ENCODE data around the gene ANKRD53. TPM values are rescaled to one million over a fixed set of nuclear protein-coding genes. Genes with fewer than 3 reads are reported as not detected.

ANKRD53 gene
- total RNA-seq, 4 donors from 2014 or later, result 1.8 to 3.7 TPM; not detected in 2

DNA sequence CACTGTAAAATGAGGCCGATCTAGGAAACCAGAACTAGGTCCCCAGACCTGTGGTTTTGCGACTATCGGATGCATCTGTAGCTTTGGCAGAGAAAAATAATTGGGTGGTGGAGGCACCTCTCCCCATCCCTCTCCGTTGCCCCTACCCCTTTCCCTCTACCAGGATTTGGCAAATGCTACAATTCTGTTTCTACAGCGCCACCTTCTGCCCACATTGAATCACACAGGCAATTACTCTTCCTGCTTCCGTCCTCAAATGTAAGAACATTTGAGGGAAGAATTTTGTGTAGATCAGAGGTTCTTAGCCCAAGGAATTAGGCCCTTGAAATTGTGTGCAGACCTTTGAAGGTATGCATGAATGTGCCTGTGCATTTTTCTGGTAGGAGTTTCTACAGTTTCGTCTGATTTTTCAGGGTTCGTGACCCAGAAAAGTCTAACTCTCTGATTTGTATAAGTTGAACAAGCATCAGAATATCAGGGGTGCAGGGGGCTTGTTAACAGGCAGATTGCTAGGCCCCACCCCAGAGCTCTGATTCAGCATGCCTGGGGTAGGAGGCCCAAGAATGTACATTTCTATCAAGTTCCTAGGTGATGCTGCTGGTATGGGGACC lies 31.5 kb upstream of the ANKRD53 start:
- H3K36me3 ChIP-seq, result no peaks in the 10 kb centered on the region
- intact Hi-C loops (cut with DNase I; ENCODE audit: low total_unique reads), result no loop called here
- no peaks in the 10 kb centered on the region for H3K27me3 ChIP-seq
- H3K4me1 ChIP-seq, result no peaks in the 10 kb centered on the region
- no peak overlapping the region for H3K27ac ChIP-seq
- no peaks in the 10 kb centered on the region for H3K9me3 ChIP-seq
- DNase-seq, result peak; percentile 32 to 36
- TF ChIP-seq, protein P1, sequence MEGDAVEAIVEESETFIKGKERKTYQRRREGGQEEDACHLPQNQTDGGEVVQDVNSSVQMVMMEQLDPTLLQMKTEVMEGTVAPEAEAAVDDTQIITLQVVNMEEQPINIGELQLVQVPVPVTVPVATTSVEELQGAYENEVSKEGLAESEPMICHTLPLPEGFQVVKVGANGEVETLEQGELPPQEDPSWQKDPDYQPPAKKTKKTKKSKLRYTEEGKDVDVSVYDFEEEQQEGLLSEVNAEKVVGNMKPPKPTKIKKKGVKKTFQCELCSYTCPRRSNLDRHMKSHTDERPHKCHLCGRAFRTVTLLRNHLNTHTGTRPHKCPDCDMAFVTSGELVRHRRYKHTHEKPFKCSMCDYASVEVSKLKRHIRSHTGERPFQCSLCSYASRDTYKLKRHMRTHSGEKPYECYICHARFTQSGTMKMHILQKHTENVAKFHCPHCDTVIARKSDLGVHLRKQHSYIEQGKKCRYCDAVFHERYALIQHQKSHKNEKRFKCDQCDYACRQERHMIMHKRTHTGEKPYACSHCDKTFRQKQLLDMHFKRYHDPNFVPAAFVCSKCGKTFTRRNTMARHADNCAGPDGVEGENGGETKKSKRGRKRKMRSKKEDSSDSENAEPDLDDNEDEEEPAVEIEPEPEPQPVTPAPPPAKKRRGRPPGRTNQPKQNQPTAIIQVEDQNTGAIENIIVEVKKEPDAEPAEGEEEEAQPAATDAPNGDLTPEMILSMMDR (IDR thresholded peaks at IDR 0.05), result peak; percentile 51 to 74 (median 55)
- no peak for TF ChIP-seq POLR2A (IDR thresholded peaks at IDR 0.05)
- no peak overlapping the region for H3K4me3 ChIP-seq

DNA sequence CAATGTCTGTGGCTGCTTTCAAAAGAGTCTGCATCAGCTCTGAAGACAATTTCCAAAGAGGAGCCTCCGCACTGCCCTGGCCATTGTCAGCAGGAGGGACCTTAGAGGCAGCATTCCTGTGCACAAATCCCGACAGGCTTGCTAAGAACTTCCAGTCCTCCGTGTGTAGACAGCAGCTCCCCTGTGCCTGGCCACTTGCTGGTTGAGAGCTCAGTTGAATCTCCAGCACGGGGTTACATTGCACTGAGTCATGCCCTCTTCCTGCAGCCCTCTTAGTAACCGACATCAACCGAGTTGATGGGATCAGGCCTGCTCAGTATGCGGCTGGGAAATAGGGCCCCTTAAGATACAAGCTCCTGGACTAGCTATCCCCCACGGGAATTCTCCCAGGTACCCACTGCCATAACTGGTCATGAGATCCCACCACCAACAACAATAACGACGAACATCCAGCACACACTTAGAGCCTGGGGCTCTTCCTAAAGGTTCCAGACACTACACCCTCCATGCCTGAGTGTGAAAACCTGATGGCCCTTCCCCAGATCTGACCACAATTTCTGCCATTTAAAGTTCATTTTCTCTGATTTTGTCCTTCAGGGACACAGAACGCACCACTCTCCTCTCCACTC lies 30.8 kb upstream of the ANKRD53 start:
- Histone ChIP-seq H3K27ac (no peak overlapping the region), H3K27me3 (no peaks in the 10 kb centered on the region), H3K4me1 (no peaks in the 10 kb centered on the region), H3K4me3 (peak overlapping the region; percentile 13 to 29), H3K9me3 (no peaks in the 10 kb centered on the region), H3K36me3 (no peaks in the 10 kb centered on the region)
- intact Hi-C loops (cut with DNase I; ENCODE audit: low total_unique reads), result no loop called here
- no peak for DNase-seq
- TF ChIP-seq, protein P1 (IDR thresholded peaks at IDR 0.05), result no peak

DNA sequence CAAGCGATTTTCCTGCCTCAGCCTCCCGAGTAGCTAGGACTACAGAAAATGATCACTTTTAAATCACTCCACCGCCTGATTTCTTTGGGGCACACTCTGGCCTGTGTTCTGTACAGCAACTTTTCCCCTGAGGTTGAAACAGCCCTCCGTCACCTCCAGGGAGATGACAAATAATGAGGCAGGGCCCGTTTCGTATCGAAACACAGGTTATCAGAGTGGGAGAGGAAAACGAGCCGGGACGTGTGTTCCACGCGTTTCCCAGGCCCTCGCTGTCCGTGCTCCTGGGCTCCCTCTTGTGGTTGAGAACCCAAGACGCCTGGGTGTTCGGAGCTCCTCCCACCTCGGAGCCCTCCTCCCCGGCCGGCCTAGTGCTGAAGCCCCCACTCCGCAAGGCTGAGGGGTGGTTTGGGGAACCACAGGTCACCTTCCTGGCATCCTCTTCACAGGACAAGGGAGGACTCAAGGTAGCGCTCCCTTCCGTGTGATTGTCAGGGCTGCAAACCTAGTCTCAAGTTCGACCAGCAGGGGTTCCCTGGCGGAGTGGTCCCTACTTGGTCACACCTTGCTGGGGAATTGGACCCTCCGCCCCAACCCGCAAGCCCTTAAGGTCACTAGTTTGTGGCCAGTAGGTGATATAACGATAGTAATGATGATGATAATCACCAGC lies 30.0 kb upstream of the ANKRD53 start:
- Histone ChIP-seq H3K36me3 (no peaks in the 10 kb centered on the region), H3K4me1 (no peaks in the 10 kb centered on the region), H3K9me3 (no peaks in the 10 kb centered on the region), H3K27ac (no peak overlapping the region), H3K27me3 (no peaks in the 10 kb centered on the region), H3K4me3 (peak overlapping the region; percentile 13 to 29)
- intact Hi-C loops (cut with DNase I; ENCODE audit: low total_unique reads), result no loop called here
- TF ChIP-seq, protein P1 (IDR thresholded peaks at IDR 0.05), result peak; percentile 69 to 75 (median 72)
- TF ChIP-seq POLR2A (IDR thresholded peaks at IDR 0.05), result no peak
- peak; percentile 77 to 79 for DNase-seq

DNA sequence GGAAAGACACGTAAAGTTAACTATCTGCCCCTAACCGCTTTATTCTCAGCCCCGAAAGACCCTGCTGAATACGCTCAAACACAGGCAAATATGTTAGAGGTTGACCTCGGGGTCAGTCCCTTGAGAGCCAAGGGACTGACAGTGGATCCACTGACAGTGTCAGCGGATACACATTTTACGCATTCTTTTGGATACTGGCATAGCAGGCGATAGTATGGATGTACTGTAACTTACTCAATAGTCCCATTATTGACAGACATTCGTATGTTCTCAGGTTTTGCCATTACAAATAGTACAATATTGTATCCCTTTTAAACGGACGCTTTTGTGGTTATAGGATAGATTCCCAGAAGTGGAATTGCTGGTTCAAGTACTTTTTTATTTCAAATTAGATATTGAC lies 29.3 kb upstream of the ANKRD53 start:
- TF ChIP-seq, protein P1 (IDR thresholded peaks at IDR 0.05), result no peak
- no peak for TF ChIP-seq POLR2A (IDR thresholded peaks at IDR 0.05)

DNA sequence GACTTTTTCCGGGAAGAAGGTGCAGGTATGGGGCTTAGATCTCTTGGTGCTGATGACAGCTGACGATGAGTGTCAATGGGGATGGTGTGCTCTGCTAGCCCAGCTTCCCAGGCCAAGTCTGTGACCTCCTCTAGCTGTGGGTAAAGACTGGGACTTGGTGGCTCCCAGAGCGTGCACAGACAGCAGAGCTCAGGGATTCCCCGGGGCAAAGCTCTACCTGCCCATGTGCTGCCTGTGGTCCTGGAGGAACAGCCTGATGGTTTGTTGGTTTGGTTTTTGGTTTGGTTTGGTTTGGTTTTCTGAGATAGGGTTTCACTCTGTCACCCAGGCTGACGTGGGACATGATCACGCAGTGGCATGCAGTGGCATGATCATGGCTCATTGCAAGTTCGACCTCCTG lies 23.5 kb upstream of the ANKRD53 start:
- no peak overlapping the region for H3K27ac ChIP-seq
- no peaks in the 10 kb centered on the region for H3K36me3 ChIP-seq
- H3K4me3 ChIP-seq, result no peak overlapping the region
- TF ChIP-seq, protein P1 (IDR thresholded peaks at IDR 0.05), result no peak
- TF ChIP-seq POLR2A (IDR thresholded peaks at IDR 0.05), result no peak
- no peaks in the 10 kb centered on the region for H3K4me1 ChIP-seq
- intact Hi-C loops (cut with DNase I; ENCODE audit: low total_unique reads), result no loop called here
- no peaks in the 10 kb centered on the region for H3K27me3 ChIP-seq
- DNase-seq, result no peak
- no peaks in the 10 kb centered on the region for H3K9me3 ChIP-seq

More for the DNA sequence above, 29.3 kb upstream of the ANKRD53 start:
- no peaks in the 10 kb centered on the region for H3K27me3 ChIP-seq
- H3K27ac ChIP-seq, result no peak overlapping the region
- no peaks in the 10 kb centered on the region for H3K36me3 ChIP-seq
- no peaks in the 10 kb centered on the region for H3K4me1 ChIP-seq
- H3K9me3 ChIP-seq, result no peaks in the 10 kb centered on the region
- DNase-seq, result no peak
- H3K4me3 ChIP-seq, result no peak overlapping the region
- intact Hi-C loops (cut with DNase I; ENCODE audit: low total_unique reads), result no loop called here

Measured in uterus (tissue), 4 donors.